ENCODE measurements around the gene INO80D. TPM values are rescaled to one million over a fixed set of nuclear protein-coding genes. Genes with fewer than 3 reads are reported as not detected.
"Not testable (repeated sequence)": the region's sequence is repeated elsewhere in the genome, so short reads cannot be mapped to it uniquely, and the experiment has no call there.

INO80D gene
- total RNA-seq, 3 donors from 2014 or later (not counting 1 experiment from before 2014, with no cell fraction given) = 59.6 to 64.7 (median 63.9) TPM

GRCh38 chr2:206082298-206082843 lies 3.6 kb downstream of the INO80D start:
- no CpG with 5 or more reads among the region's 4 CpGs for WGBS (ENCODE audit: insufficient coverage)
- intact Hi-C loops (cut with micrococcal nuclease) = no loop called here
- peaks cover 44 to 48% of the 10 kb centered on the region in 2 donors for H3K4me1 Mint-ChIP-seq
- H3K9me3 Mint-ChIP-seq = no peaks in the 10 kb centered on the region
- Histone ChIP-seq H3K4me3 (ENCODE audit: low read length) (no peak overlapping the region), H3K9me3 (ENCODE audit: control insufficient read depth, insufficient read depth, low read length) (no peaks in the 10 kb centered on the region), H3K36me3 (ENCODE audit: control insufficient read depth, insufficient read depth, low read length) (no peaks in the 10 kb centered on the region), H3K27me3 (ENCODE audit: control insufficient read depth, insufficient read depth, low read length) (no peaks in the 10 kb centered on the region), H3K27ac (ENCODE audit: low read length) (no peak overlapping the region), H3K4me1 (ENCODE audit: control insufficient read depth, insufficient read depth, low read length) (peaks cover 11% of the 10 kb centered on the region)
- H3K27me3 Mint-ChIP-seq (ENCODE audit: low read depth in 2 of 2) = no peaks in the 10 kb centered on the region
- TF ChIP-seq, protein P1, sequence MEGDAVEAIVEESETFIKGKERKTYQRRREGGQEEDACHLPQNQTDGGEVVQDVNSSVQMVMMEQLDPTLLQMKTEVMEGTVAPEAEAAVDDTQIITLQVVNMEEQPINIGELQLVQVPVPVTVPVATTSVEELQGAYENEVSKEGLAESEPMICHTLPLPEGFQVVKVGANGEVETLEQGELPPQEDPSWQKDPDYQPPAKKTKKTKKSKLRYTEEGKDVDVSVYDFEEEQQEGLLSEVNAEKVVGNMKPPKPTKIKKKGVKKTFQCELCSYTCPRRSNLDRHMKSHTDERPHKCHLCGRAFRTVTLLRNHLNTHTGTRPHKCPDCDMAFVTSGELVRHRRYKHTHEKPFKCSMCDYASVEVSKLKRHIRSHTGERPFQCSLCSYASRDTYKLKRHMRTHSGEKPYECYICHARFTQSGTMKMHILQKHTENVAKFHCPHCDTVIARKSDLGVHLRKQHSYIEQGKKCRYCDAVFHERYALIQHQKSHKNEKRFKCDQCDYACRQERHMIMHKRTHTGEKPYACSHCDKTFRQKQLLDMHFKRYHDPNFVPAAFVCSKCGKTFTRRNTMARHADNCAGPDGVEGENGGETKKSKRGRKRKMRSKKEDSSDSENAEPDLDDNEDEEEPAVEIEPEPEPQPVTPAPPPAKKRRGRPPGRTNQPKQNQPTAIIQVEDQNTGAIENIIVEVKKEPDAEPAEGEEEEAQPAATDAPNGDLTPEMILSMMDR (IDR thresholded peaks at IDR 0.05) = no peak
- no peak overlapping the region for H3K27ac Mint-ChIP-seq
- H3K36me3 Mint-ChIP-seq = no peaks in the 10 kb centered on the region
- DNase-seq = no peak
- no peak for ATAC-seq
- H3K4me3 Mint-ChIP-seq = no peak overlapping the region

DNA sequence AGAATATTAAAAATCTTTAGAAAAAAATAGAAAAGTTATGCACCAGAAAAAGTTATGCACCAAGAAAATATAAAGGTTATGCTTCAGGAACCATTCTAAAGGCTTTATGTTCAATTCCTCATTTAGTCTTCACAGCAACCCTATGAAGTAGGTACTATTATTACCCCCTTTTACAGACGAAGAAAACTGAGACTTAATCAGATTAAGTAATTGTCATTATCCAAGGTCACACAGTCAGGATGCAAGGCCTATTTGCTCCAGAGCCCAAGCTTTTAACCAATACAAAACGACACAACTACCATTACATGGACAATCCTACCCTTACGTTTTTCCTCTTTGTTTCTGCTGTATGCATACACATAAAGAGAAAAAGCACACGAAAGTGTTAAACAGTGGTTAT lies 5.0 kb downstream of the INO80D start:
- Mint-ChIP-seq H3K27ac (no peak overlapping the region), H3K36me3 (no peaks in the 10 kb centered on the region), H3K4me3 (no peak overlapping the region), H3K4me1 (peaks cover 34 to 36% of the 10 kb centered on the region in 2 donors), H3K27me3 (ENCODE audit: low read depth in 2 of 2) (no peaks in the 10 kb centered on the region), H3K9me3 (no peaks in the 10 kb centered on the region)
- peaks cover 11% of the 10 kb centered on the region for H3K4me1 ChIP-seq (ENCODE audit: control insufficient read depth, insufficient read depth, low read length)
- H3K36me3 ChIP-seq (ENCODE audit: control insufficient read depth, insufficient read depth, low read length) = no peaks in the 10 kb centered on the region
- no peak overlapping the region for H3K27ac ChIP-seq (ENCODE audit: low read length)
- no peaks in the 10 kb centered on the region for H3K9me3 ChIP-seq (ENCODE audit: control insufficient read depth, insufficient read depth, low read length)
- no peak overlapping the region for H3K4me3 ChIP-seq (ENCODE audit: low read length)
- no peaks in the 10 kb centered on the region for H3K27me3 ChIP-seq (ENCODE audit: control insufficient read depth, insufficient read depth, low read length)
- intact Hi-C loops (cut with micrococcal nuclease) = no loop called here
- 90% methylated on average over 3 of the region's 4 CpGs for WGBS (ENCODE audit: insufficient coverage)
- TF ChIP-seq, protein P1 (IDR thresholded peaks at IDR 0.05) = no peak
- DNase-seq (no peak), ATAC-seq (no peak)

GRCh38 chr2:206079699-206080465 lies 6.1 kb downstream of the INO80D start:
- H3K36me3 ChIP-seq (ENCODE audit: control insufficient read depth, insufficient read depth, low read length) = no peaks in the 10 kb centered on the region
- peaks cover 34 to 38% of the 10 kb centered on the region in 2 donors for H3K4me1 Mint-ChIP-seq
- H3K9me3 ChIP-seq (ENCODE audit: control insufficient read depth, insufficient read depth, low read length) = no peaks in the 10 kb centered on the region
- no peak overlapping the region for H3K4me3 ChIP-seq (ENCODE audit: low read length)
- no peaks in the 10 kb centered on the region for H3K9me3 Mint-ChIP-seq
- ATAC-seq (no peak), DNase-seq (no peak)
- H3K36me3 Mint-ChIP-seq = no peaks in the 10 kb centered on the region
- TF ChIP-seq, protein P1 (IDR thresholded peaks at IDR 0.05) = no peak
- intact Hi-C loops (cut with micrococcal nuclease) = no loop called here
- no peak overlapping the region for H3K4me3 Mint-ChIP-seq
- no peaks in the 10 kb centered on the region for H3K27me3 ChIP-seq (ENCODE audit: control insufficient read depth, insufficient read depth, low read length)
- no peak overlapping the region for H3K27ac ChIP-seq (ENCODE audit: low read length)
- H3K27me3 Mint-ChIP-seq (ENCODE audit: low read depth in 2 of 2) = no peaks in the 10 kb centered on the region
- 94% methylated on average over 9 of the region's 9 CpGs for WGBS (ENCODE audit: insufficient coverage)
- H3K27ac Mint-ChIP-seq = peak overlapping the region; percentile 1 to 6
- peaks cover 11% of the 10 kb centered on the region for H3K4me1 ChIP-seq (ENCODE audit: control insufficient read depth, insufficient read depth, low read length)

DNA sequence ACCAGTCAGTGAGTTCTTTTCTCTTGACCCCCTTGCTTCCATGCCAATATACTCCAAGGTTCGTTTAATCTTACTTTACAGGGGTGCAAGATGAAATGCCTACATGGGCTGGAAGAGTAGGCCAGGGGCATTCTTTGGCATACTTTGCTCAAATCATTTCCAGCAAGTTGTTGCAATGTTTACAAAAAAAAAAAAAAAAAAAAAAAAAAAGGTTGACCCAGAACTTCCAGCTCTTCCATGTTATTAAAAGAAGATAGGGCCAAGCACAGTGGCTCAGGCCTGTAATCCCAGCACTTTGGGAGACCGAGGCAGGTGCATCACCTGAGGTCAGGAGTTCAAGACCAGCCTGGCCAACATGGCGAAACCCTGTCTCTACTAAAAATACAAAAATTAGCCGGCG lies 8.1 kb downstream of the INO80D start:
- H3K36me3 Mint-ChIP-seq; DNase-seq; H3K9me3 Mint-ChIP-seq; H3K4me1 ChIP-seq (ENCODE audit: control insufficient read depth, insufficient read depth, low read length); H3K27ac ChIP-seq (ENCODE audit: low read length); H3K27me3 Mint-ChIP-seq (ENCODE audit: low read depth in 2 of 2); intact Hi-C loops (cut with micrococcal nuclease); H3K4me3 ChIP-seq (ENCODE audit: low read length); H3K4me3 Mint-ChIP-seq; H3K36me3 ChIP-seq (ENCODE audit: control insufficient read depth, insufficient read depth, low read length); ATAC-seq; H3K9me3 ChIP-seq (ENCODE audit: control insufficient read depth, insufficient read depth, low read length); H3K27me3 ChIP-seq (ENCODE audit: control insufficient read depth, insufficient read depth, low read length): not testable (repeated sequence)
- peaks cover 17 to 33% of the 10 kb centered on the region in 2 donors for H3K4me1 Mint-ChIP-seq
- WGBS (ENCODE audit: insufficient coverage) = 92% methylated on average over 5 of the region's 5 CpGs
- peak overlapping the region; percentile 13 to 48 for H3K27ac Mint-ChIP-seq

Data from natural killer cell (primary cell).